Neural crest cell (in vitro differentiated cells): Measurements from ENCODE around the gene VSTM5. TPM values are rescaled to one million over a fixed set of nuclear protein-coding genes. Genes with fewer than 3 reads are reported as not detected.

Experiments used
- DNase-seq: peaks from one replicate; pipeline ENCODE4 v3.0.0; 2021; ENCODE audit warnings: low read depth, mixed read lengths, low spot score
- H3K27ac Mint-ChIP-seq: one replicate; pipeline ENCODE4 v1.8.0; 2021; ENCODE audit warnings: mild to moderate bottlenecking, mixed read lengths; ENCODE audit not compliant: unreplicated experiment
- H3K27me3 Mint-ChIP-seq: 2 replicates; pipeline ENCODE4 v1.8.0; 2021; ENCODE audit warnings: low read depth, mild to moderate bottlenecking, mixed read lengths
- H3K36me3 Mint-ChIP-seq: 2 replicates; pipeline ENCODE4 v1.8.0; 2021; ENCODE audit warnings: low read depth, mild to moderate bottlenecking, mixed read lengths
- H3K4me1 Mint-ChIP-seq: 2 replicates; pipeline ENCODE4 v1.8.0; 2021; ENCODE audit warnings: mixed read lengths
- H3K4me3 Mint-ChIP-seq: one replicate; pipeline ENCODE4 v1.8.0; 2021; ENCODE audit warnings: mild to moderate bottlenecking, mixed read lengths
- H3K9me3 Mint-ChIP-seq: 2 replicates; pipeline ENCODE4 v1.8.0; 2021; ENCODE audit warnings: mixed read lengths
- CTCF ChIP-seq: fragments of 200-600 bp; sonication (generic); conservative IDR thresholded peaks from 2 replicates; pipeline ENCODE4 v1.5.0; 2021; ENCODE audit warnings: antibody characterized with exemption, mild to moderate bottlenecking
- total RNA-seq: library from RNA; stranded (reverse); gene quantifications from 2 replicates; pipeline ENCODE4 v1.2.1, GENCODE V29; 2021

The VSTM5 gene
- total RNA-seq, 1 donor from 2014 or later = not detected

GRCh38 chr11:93842034-93842433 lies 8.4 kb downstream of the VSTM5 start:
- Mint-ChIP-seq H3K27ac (no peak overlapping the region), H3K36me3 (no peaks in the 10 kb centered on the region), H3K9me3 (no peaks in the 10 kb centered on the region), H3K4me3 (no peak overlapping the region), H3K4me1 (no peaks in the 10 kb centered on the region), H3K27me3 (no peaks in the 10 kb centered on the region)
- DNase-seq = no peak
- TF ChIP-seq CTCF = no peak

- DNase-seq = no peak
- no peak for TF ChIP-seq CTCF
- Mint-ChIP-seq H3K4me3 (no peak overlapping the region), H3K27ac (no peak overlapping the region), H3K36me3 (no peaks in the 10 kb centered on the region), H3K27me3 (no peaks in the 10 kb centered on the region), H3K9me3 (no peaks in the 10 kb centered on the region), H3K4me1 (no peaks in the 10 kb centered on the region)
Observed at GRCh38 chr11:93841446-93841845, 9.0 kb downstream of the VSTM5 start.

- no peaks in the 10 kb centered on the region for H3K36me3 Mint-ChIP-seq
- no peaks in the 10 kb centered on the region for H3K27me3 Mint-ChIP-seq
- H3K4me3 Mint-ChIP-seq = no peak overlapping the region
- DNase-seq = no peak
- H3K27ac Mint-ChIP-seq = no peak overlapping the region
- H3K9me3 Mint-ChIP-seq = no peaks in the 10 kb centered on the region
- H3K4me1 Mint-ChIP-seq = no peaks in the 10 kb centered on the region
- no peak for TF ChIP-seq CTCF
Observed at GRCh38 chr11:93840981-93841380, 9.4 kb downstream of the VSTM5 start.

- TF ChIP-seq CTCF = no peak
- Mint-ChIP-seq H3K4me3 (no peak overlapping the region), H3K4me1 (no peaks in the 10 kb centered on the region), H3K9me3 (no peaks in the 10 kb centered on the region), H3K27ac (no peak overlapping the region), H3K27me3 (no peaks in the 10 kb centered on the region), H3K36me3 (no peaks in the 10 kb centered on the region)
- DNase-seq = no peak
Observed at GRCh38 chr11:93840180-93840579, 10.2 kb downstream of the VSTM5 start.

GRCh38 chr11:93838967-93839366 lies 11.5 kb downstream of the VSTM5 start:
- H3K36me3 Mint-ChIP-seq = no peaks in the 10 kb centered on the region

More at GRCh38 chr11:93838967-93839366, 11.5 kb downstream of the VSTM5 start:
- H3K9me3 Mint-ChIP-seq = no peaks in the 10 kb centered on the region
- no peak for TF ChIP-seq CTCF
- H3K27ac Mint-ChIP-seq = no peak overlapping the region
- no peak overlapping the region for H3K4me3 Mint-ChIP-seq
- no peaks in the 10 kb centered on the region for H3K27me3 Mint-ChIP-seq
- no peaks in the 10 kb centered on the region for H3K4me1 Mint-ChIP-seq
- no peak for DNase-seq
